ENCODE measurements around the gene ATP6V1G2.
"Not testable (repeated sequence)": the region's sequence is repeated elsewhere in the genome, so short reads cannot be mapped to it uniquely, and the experiment has no call there.

The ATP6V1G2 gene

DNA sequence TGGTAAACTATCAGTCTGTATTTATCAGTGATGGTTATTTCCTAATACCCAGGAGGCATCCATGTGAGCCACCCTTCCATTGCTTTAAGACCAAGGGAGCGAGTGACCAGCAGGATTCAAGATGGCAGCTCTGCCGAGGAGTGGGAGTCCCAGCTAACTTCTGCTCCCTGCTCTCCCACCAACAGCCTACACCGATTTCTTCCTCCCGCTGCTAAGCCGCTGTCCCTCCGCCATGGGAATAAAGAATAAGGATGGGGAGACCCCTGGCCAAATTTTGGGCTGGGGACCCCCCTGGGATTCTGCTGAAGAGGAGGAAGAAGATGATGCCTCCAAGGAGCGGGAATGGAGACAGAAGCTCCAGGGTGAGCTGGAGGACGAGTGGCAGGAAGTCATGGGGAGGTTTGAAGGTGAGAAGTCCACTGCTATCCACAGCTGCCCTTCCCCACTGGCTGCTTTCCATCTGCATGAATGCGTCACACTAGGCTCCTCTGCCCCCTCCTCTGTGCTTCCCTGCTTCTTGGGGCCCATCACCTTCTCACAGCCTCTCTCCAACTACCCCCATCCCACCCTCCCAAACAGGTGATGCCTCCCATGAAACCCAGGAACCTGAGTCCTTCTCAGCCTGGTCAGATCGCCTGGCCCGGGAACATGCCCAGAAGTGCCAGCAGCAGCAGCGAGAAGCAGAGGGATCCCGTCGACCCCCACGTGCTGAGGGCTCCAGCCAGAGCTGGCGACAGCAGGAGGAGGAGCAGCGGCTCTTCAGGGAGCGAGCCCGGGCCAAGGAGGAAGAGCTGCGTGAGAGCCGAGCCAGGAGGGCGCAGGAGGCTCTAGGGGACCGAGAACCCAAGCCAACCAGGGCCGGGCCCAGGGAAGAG is 11.3 kb upstream of the ATP6V1G2 start:
- no peak for ATAC-seq
- TF ChIP-seq, protein P1, sequence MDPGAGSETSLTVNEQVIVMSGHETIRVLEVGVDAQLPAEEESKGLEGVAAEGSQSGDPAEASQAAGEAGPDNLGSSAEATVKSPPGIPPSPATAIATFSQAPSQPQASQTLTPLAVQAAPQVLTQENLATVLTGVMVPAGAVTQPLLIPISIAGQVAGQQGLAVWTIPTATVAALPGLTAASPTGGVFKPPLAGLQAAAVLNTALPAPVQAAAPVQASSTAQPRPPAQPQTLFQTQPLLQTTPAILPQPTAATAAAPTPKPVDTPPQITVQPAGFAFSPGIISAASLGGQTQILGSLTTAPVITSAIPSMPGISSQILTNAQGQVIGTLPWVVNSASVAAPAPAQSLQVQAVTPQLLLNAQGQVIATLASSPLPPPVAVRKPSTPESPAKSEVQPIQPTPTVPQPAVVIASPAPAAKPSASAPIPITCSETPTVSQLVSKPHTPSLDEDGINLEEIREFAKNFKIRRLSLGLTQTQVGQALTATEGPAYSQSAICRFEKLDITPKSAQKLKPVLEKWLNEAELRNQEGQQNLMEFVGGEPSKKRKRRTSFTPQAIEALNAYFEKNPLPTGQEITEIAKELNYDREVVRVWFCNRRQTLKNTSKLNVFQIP (CRISPR knock-in tag; IDR thresholded peaks at IDR 0.05; ENCODE audit: borderline replicate concordance, low read depth), result no peak
- TF ChIP-seq, protein P2, sequence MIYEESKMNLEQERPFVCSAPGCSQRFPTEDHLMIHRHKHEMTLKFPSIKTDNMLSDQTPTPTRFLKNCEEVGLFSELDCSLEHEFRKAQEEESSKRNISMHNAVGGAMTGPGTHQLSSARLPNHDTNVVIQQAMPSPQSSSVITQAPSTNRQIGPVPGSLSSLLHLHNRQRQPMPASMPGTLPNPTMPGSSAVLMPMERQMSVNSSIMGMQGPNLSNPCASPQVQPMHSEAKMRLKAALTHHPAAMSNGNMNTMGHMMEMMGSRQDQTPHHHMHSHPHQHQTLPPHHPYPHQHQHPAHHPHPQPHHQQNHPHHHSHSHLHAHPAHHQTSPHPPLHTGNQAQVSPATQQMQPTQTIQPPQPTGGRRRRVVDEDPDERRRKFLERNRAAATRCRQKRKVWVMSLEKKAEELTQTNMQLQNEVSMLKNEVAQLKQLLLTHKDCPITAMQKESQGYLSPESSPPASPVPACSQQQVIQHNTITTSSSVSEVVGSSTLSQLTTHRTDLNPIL (CRISPR knock-in tag; IDR thresholded peaks at IDR 0.05; ENCODE audit: low read depth), result no peak
- TF ChIP-seq, protein P3, sequence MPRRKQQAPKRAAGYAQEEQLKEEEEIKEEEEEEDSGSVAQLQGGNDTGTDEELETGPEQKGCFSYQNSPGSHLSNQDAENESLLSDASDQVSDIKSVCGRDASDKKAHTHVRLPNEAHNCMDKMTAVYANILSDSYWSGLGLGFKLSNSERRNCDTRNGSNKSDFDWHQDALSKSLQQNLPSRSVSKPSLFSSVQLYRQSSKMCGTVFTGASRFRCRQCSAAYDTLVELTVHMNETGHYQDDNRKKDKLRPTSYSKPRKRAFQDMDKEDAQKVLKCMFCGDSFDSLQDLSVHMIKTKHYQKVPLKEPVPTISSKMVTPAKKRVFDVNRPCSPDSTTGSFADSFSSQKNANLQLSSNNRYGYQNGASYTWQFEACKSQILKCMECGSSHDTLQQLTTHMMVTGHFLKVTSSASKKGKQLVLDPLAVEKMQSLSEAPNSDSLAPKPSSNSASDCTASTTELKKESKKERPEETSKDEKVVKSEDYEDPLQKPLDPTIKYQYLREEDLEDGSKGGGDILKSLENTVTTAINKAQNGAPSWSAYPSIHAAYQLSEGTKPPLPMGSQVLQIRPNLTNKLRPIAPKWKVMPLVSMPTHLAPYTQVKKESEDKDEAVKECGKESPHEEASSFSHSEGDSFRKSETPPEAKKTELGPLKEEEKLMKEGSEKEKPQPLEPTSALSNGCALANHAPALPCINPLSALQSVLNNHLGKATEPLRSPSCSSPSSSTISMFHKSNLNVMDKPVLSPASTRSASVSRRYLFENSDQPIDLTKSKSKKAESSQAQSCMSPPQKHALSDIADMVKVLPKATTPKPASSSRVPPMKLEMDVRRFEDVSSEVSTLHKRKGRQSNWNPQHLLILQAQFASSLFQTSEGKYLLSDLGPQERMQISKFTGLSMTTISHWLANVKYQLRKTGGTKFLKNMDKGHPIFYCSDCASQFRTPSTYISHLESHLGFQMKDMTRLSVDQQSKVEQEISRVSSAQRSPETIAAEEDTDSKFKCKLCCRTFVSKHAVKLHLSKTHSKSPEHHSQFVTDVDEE (CRISPR knock-in tag; IDR thresholded peaks at IDR 0.05), result no peak
- no peak for TF ChIP-seq CSDC2 (CRISPR knock-in tag; IDR thresholded peaks at IDR 0.05)
- TF ChIP-seq TCF4 (CRISPR knock-in tag; IDR thresholded peaks at IDR 0.05; ENCODE audit: borderline replicate concordance), result no peak
- TF ChIP-seq PPARA (CRISPR knock-in tag; IDR thresholded peaks at IDR 0.05; ENCODE audit: borderline replicate concordance), result no peak
- no peak for TF ChIP-seq GLIS3 (CRISPR knock-in tag; IDR thresholded peaks at IDR 0.05)
- no peak for TF ChIP-seq ISL1 (CRISPR knock-in tag; IDR thresholded peaks at IDR 0.05)
- no peak for TF ChIP-seq ZFP3 (CRISPR knock-in tag; IDR thresholded peaks at IDR 0.05)
- no peak for TF ChIP-seq OSR1 (CRISPR knock-in tag; IDR thresholded peaks at IDR 0.05)
- TF ChIP-seq, protein P4, sequence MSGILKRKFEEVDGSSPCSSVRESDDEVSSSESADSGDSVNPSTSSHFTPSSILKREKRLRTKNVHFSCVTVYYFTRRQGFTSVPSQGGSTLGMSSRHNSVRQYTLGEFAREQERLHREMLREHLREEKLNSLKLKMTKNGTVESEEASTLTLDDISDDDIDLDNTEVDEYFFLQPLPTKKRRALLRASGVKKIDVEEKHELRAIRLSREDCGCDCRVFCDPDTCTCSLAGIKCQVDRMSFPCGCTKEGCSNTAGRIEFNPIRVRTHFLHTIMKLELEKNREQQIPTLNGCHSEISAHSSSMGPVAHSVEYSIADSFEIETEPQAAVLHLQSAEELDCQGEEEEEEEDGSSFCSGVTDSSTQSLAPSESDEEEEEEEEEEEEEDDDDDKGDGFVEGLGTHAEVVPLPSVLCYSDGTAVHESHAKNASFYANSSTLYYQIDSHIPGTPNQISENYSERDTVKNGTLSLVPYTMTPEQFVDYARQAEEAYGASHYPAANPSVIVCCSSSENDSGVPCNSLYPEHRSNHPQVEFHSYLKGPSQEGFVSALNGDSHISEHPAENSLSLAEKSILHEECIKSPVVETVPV (CRISPR knock-in tag; IDR thresholded peaks at IDR 0.05), result no peak
- TF ChIP-seq ZNF565 (CRISPR knock-in tag; conservative IDR thresholded peaks at IDR 0.05; ENCODE audit: low read depth), result no peak
- TF ChIP-seq ZFP30 (CRISPR knock-in tag; IDR thresholded peaks at IDR 0.05), result no peak
- no peak for TF ChIP-seq RARB (CRISPR knock-in tag; IDR thresholded peaks at IDR 0.05)
- no peak for TF ChIP-seq TOX (CRISPR knock-in tag; IDR thresholded peaks at IDR 0.05; ENCODE audit: borderline replicate concordance)
- TF ChIP-seq ZNF8 (CRISPR knock-in tag; IDR thresholded peaks at IDR 0.05), result no peak
- TF ChIP-seq ARNTL (CRISPR knock-in tag; IDR thresholded peaks at IDR 0.05; ENCODE audit: borderline replicate concordance, low read depth), result no peak
- TF ChIP-seq ZC3H10 (CRISPR knock-in tag; IDR thresholded peaks at IDR 0.05), result no peak
- no peak for TF ChIP-seq SNAI2 (CRISPR knock-in tag; IDR thresholded peaks at IDR 0.05)

DNA sequence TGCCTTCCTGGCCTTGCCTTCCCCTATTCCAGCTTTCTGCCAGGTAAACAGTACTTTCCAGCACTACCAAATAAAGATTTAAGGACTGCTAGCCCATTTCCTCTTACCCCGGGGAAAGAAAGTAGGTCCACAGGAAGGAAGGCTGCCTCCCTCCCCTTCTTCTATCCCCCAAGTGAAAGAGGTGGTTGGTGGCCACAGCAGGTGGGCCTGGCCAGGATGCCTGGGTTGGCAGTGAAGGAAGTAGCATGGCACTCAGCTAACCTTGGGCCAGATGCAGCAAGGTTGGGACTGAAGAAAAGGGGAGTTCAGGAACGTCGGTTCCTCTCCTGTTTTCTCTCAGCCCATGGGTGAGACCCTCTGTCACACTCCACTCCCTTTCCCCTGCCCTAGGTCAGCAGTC is 9.9 kb upstream of the ATP6V1G2 start:
- ATAC-seq, result no peak
- no peak for TF ChIP-seq ZFP3 (CRISPR knock-in tag; IDR thresholded peaks at IDR 0.05)
- TF ChIP-seq, protein P2 (CRISPR knock-in tag; IDR thresholded peaks at IDR 0.05; ENCODE audit: low read depth), result no peak
- TF ChIP-seq BACH2 (CRISPR knock-in tag; IDR thresholded peaks at IDR 0.05; ENCODE audit: borderline replicate concordance), result no peak
- TF ChIP-seq SNAI2 (CRISPR knock-in tag; IDR thresholded peaks at IDR 0.05), result no peak

DNA sequence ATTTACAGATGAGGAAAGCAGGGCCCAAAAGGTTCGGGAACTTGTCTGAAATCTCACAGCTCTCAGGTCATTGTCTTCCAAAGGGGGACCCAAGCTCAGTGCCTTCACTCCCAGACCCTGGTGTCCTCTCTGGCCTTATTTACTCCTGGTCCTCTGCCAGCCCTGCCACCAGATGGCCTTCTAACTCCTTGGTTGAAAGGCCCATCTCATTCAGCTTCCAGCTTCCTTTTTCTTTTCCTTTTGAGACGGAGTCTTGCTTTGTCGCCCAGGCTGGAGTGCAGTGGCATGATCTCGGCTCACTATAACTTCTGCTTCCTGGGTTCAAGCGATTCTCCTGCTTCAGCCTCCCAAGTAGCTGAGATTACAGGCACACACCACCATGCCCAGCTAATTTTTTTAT is 5.0 kb upstream of the ATP6V1G2 start:
- ATAC-seq, result not testable (repeated sequence)

DNA sequence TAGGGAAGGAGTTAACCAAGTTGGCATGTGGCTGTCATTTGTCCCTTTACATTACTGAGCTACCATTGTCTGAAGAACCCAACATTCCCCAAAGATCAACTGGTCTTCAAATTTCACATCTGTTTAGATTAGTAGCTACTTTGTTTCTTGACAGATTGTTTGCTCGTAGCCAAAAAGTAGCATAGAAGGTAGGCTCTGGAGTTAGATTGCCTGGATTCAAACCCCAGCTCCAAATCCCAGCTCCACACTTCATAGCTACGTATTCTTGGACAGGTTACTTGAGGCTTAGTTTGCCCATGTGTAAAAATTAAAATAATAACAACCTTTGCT is 2.1 kb upstream of the ATP6V1G2 start:
- no peak for ATAC-seq
- TF ChIP-seq ZFP30 (CRISPR knock-in tag; IDR thresholded peaks at IDR 0.05) (no peak), SNAI2 (CRISPR knock-in tag; IDR thresholded peaks at IDR 0.05) (no peak), GLIS3 (CRISPR knock-in tag; IDR thresholded peaks at IDR 0.05) (no peak), ZNF565 (CRISPR knock-in tag; conservative IDR thresholded peaks at IDR 0.05; ENCODE audit: low read depth) (no peak), PPARA (CRISPR knock-in tag; IDR thresholded peaks at IDR 0.05; ENCODE audit: borderline replicate concordance) (no peak), ZNF8 (CRISPR knock-in tag; IDR thresholded peaks at IDR 0.05) (no peak), ZC3H10 (CRISPR knock-in tag; IDR thresholded peaks at IDR 0.05) (no peak), ZFP3 (CRISPR knock-in tag; IDR thresholded peaks at IDR 0.05) (no peak), CSDC2 (CRISPR knock-in tag; IDR thresholded peaks at IDR 0.05) (no peak)
- TF ChIP-seq, protein P3 (CRISPR knock-in tag; IDR thresholded peaks at IDR 0.05), result no peak
- TF ChIP-seq, protein P1 (CRISPR knock-in tag; IDR thresholded peaks at IDR 0.05; ENCODE audit: borderline replicate concordance, low read depth), result no peak
